Heart left ventricle (tissue), 16 donors: ENCODE data around the gene GGT6. TPM values are rescaled to one million over a fixed set of nuclear protein-coding genes. Genes with fewer than 3 reads are reported as not detected.
A peak's percentile ranks its signal among the peaks of the same experiment; 100 is the strongest.
"Not testable (repeated sequence)": the region's sequence is repeated elsewhere in the genome, so short reads cannot be mapped to it uniquely, and the experiment has no call there.

Experiments used
- ATAC-seq, 4 donors: fragments of 200-7000 bp; cut with Tn5 transposase; one replicate each; pipeline ENCODE4 v1.9.1; 2020 to 2022; ENCODE audit warnings: moderate library complexity in 4 of 4, mild to moderate bottlenecking in 3 of 4, moderate number of reproducible peaks in 1 of 4
- DNase-seq, 5 donors: peaks; one replicate each; pipeline ENCODE4 v3.0.0-alpha.2; 2020
- H3K27ac ChIP-seq, 12 donors: fragments of 200-600 bp; sonication (generic) in 4 of 12; one replicate each; pipeline versions ENCODE4 v1.5.0 to v1.8.0; 2016 to 2022; ENCODE audit warnings: mild to moderate bottlenecking in 2 of 12
- H3K27me3 ChIP-seq, 9 donors: fragments of 200-600 bp; sonication (generic) in 2 of 9; one replicate each; pipeline versions ENCODE4 v1.5.1 to v1.8.0; 2016 to 2022; ENCODE audit warnings: mild to moderate bottlenecking in 3 of 9
- H3K36me3 ChIP-seq, 9 donors: fragments of 200-600 bp; sonication (generic) in 2 of 9; one replicate each; pipeline versions ENCODE4 v1.5.0 to v1.8.0; 2018 to 2022; ENCODE audit warnings: mild to moderate bottlenecking in 2 of 9
- H3K4me1 ChIP-seq, 12 donors: fragments of 200-600 bp; sonication (generic) in 4 of 12; one replicate each; pipeline versions ENCODE4 v1.5.0 to v1.8.0; 2016 to 2022; ENCODE audit warnings: mild to moderate bottlenecking in 3 of 12
- H3K4me3 ChIP-seq, 12 donors: fragments of 200-600 bp; sonication (generic) in 4 of 12; one replicate each; pipeline versions ENCODE4 v1.5.0 to v1.8.0; 2017 to 2022; ENCODE audit warnings: mild to moderate bottlenecking in 9 of 12, moderate library complexity in 4 of 12
- H3K9me3 ChIP-seq, 12 donors: fragments of 200-600 bp; sonication (generic) in 4 of 12; one replicate each; pipeline versions ENCODE4 v1.5.0 to v1.8.0; 2016 to 2022; ENCODE audit warnings: mild to moderate bottlenecking in 1 of 12
- CTCF ChIP-seq, 12 donors: fragments of 200-600 bp; sonication (generic) in 4 of 12; IDR thresholded peaks; one replicate each; pipeline versions ENCODE4 v1.5.0 to v1.8.0; 2018 to 2022; ENCODE audit warnings: antibody characterized with exemption in 12 of 12, mild to moderate bottlenecking in 5 of 12
- POLR2A ChIP-seq, 2 donors: fragments of 450-650 bp; IDR thresholded peaks; one replicate each; pipeline ENCODE4 v1.6.1; 2017; ENCODE audit warnings: antibody characterized with exemption in 2 of 2, mild to moderate bottlenecking in 2 of 2, moderate library complexity in 2 of 2
- WGBS, 4 donors: extraction: QIAGEN DNeasy Blood & Tissue Kit in 2 of 4; methylation state at CpG; one replicate each; pipeline versions ENCODE4 v1.1.5 to v1.1.7; 2013 to 2018; 5-methylcytosine and 5-hydroxymethylcytosine counted together
- intact Hi-C, 10 donors: fragments of 100-400 bp; cut with DNase I; formaldehyde crosslinking; loops; one replicate each; pipeline versions ENCODE4 v1.11.1 to v1.14.2; 2022
- polyA plus RNA-seq, 2 donors: library from polyadenylated mRNA; stranded (reverse); fragments of 200-250 nt; gene quantifications; one replicate each; pipeline ENCODE4 v1.2.3, GENCODE V29; 2013
- total RNA-seq, 9 donors: library from RNA; depleted of rRNA in 2 of 9; stranded (reverse); fragments of >200 nt in 2 of 9; fragmentation: NEBNext Ultra II Directional in 3 of 9; extraction: Animal tissue kit (Norgen Biotek cat#: 25700) in 3 of 9; gene quantifications; one replicate each; pipeline versions ENCODE4 v1.1.0 to v1.2.4, GENCODE V29; 2016 to 2023
- donor health status: ischemic (EF 13 %, LVEDD 7.1; RV severe dilation, severe dysfunction).
- donor health status: healthy with polysubstance abuse.
- donor health status: DM: no; HTN: yes; CAD: no.
- donor health status: DM: no; HTN: no; CAD: no.
- donor health status: ischemic (EF 25% LVEDD 6.9; RV normal size, moderate dysfunction).
- donor health status: ischemic (EF 25% LVEDD 5.7; RV mildly dilated, moderate dysfunction).
- donor health status: healthy.
- donor health status: DM: yes; HTN: yes; CAD: no.
- donor health status: ischemic (EF 35%, LVEDD 5.7; RV mildly dilated, moderate dysfunction).
- donor health status: nonischemic (EF 11% LVEDD 7.7; RV severe dilation, severe dysfunction).
- donor health status: DM: yes; HTN: yes; CAD: no.
- donor health status: PGD.
- donor health status: ischemic (EF 29% LVEDD 5.4; RV normal size, mild dysfunction).
- donor health status: nonischemic (EF 23%, LVEDD 6.1; RV moderate dilation, normal function).

The GGT6 gene
- total and polyA plus RNA-seq, 11 donors, result not detected

- Histone ChIP-seq H3K9me3 (no peaks in the 10 kb centered on the region), H3K27ac (no peak overlapping the region), H3K4me3 (no peak overlapping the region), H3K4me1 (peaks cover 0 to 43% (median 11%) of the 10 kb centered on the region in 12 donors), H3K36me3 (no peaks in the 10 kb centered on the region), H3K27me3 (peaks cover 0 to 30% (median 10%) of the 10 kb centered on the region in 9 donors)
- DNase-seq (no peak), ATAC-seq (no peak)
- WGBS, 4 donors, result 61 to 90% (median 65%) methylated on average over 2 to 7 of the region's 7 CpGs
- no peak for TF ChIP-seq CTCF (IDR thresholded peaks at IDR 0.05)
- intact Hi-C loops, result no loop called here
Observed at GRCh38 chr17:4580291-4580690, 19.9 kb upstream of the GGT6 start.

GRCh38 chr17:4579678-4580077 is 19.3 kb upstream of the GGT6 start:
- intact Hi-C loops, result no loop called here
- peaks cover 0 to 24% (median 8%) of the 10 kb centered on the region in 9 donors for H3K27me3 ChIP-seq
- WGBS, 4 donors, result 82 to 95% (median 84%) methylated on average over 11 of the region's 11 CpGs

GRCh38 chr17:4578349-4578748 is 18.0 kb upstream of the GGT6 start:
- intact Hi-C loops, H3K27ac ChIP-seq, ATAC-seq, H3K36me3 ChIP-seq, DNase-seq, H3K4me3 ChIP-seq, H3K9me3 ChIP-seq: not testable (repeated sequence)
- 93 to 100% (median 97%) methylated on average over 4 to 24 of the region's 24 CpGs for WGBS, 4 donors
- H3K4me1 ChIP-seq, result peaks cover 0 to 28% (median 3%) of the 10 kb centered on the region in 12 donors
- peaks cover 0 to 10% (median 0%) of the 10 kb centered on the region in 9 donors for H3K27me3 ChIP-seq

More at GRCh38 chr17:4579678-4580077, 19.3 kb upstream of the GGT6 start:
- no peak for ATAC-seq
- Histone ChIP-seq H3K27ac (no peak overlapping the region), H3K9me3 (no peaks in the 10 kb centered on the region), H3K4me3 (no peak overlapping the region), H3K4me1 (peaks cover 0 to 37% (median 10%) of the 10 kb centered on the region in 12 donors), H3K36me3 (no peaks in the 10 kb centered on the region)
- TF ChIP-seq POLR2A (IDR thresholded peaks at IDR 0.05), result no peak
- no peak for TF ChIP-seq CTCF (IDR thresholded peaks at IDR 0.05)
- DNase-seq, result no peak

GRCh38 chr17:4577386-4577993 is 17.1 kb upstream of the GGT6 start:
- H3K27me3 ChIP-seq, result peaks cover 0 to 9% (median 0%) of the 10 kb centered on the region in 9 donors
- intact Hi-C loops, result no loop called here
- H3K9me3 ChIP-seq, result no peaks in the 10 kb centered on the region
- TF ChIP-seq POLR2A (IDR thresholded peaks at IDR 0.05) (no peak), CTCF (IDR thresholded peaks at IDR 0.05) (no peak)
- peak in 2 of 4 donors; percentile 23 to 27 for ATAC-seq
- H3K36me3 ChIP-seq, result no peaks in the 10 kb centered on the region
- 73 to 79% (median 75%) methylated on average over 7 to 8 of the region's 8 CpGs for WGBS, 4 donors
- H3K27ac ChIP-seq, result no peak overlapping the region
- DNase-seq, result peak in 1 of 5 donors; percentile 24
- no peak overlapping the region for H3K4me3 ChIP-seq
- H3K4me1 ChIP-seq, result peaks cover 0 to 20% (median 2%) of the 10 kb centered on the region in 12 donors
